ENCODE measurements around the gene MOK.

GRCh38 chr14:102211240-102211639, 93.7 kb downstream of the MOK start:
- TF ChIP-seq POLR2A (IDR thresholded peaks at IDR 0.05; ENCODE audit: low read length) (no peak), GATA1 (IDR thresholded peaks at IDR 0.05; ENCODE audit: low read depth, low read length) (no peak)
